GM12875 (cell line): Measurements from ENCODE around the gene IKZF3.
A peak's percentile ranks its signal among the peaks of the same experiment; 100 is the strongest.

Experiments
- H3K4me3 ChIP-seq: one replicate; pipeline ENCODE4 v1.5.1; 2011; ENCODE audit warnings: low read depth, low read length, control low read depth
- TF ChIP-seq, protein P1 (sequence below): IDR thresholded peaks from 2 replicates; pipeline ENCODE4 v1.5.1; 2011; ENCODE audit warnings: low read depth, mild to moderate bottlenecking, control low read depth, inconsistent platforms, low read length, moderate library complexity, borderline replicate concordance; ENCODE audit not compliant: insufficient read depth

IKZF3 gene

DNA sequence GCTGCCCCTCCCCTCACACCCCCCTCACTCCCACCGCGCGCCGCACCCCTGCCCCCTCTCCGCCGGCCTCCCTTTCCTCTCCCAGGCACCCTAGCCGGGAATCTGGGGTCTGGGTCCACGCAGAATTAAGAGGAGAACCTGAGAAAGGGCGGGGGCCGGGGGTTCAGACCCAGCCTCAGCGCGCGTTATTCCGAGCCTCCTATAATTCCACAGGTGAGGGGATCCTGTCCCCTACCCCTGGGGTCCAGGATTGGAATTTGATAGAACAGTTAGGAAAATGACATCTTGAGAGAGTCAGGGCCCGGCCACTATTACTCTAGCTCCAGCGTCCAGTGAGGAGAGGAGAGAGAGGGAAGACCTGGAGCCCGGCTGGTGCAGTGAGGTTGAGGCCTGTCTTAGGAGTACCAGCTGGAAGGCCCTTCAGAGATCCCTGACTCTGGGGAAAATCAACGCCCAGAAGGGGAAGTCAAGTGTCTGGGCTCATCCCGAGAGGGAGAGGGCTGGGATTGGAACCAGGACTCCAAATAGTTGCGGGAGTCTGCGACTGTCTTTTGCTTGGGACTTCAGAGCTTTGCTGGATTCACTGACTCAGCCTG is 109.1 kb downstream of the IKZF3 start:
- H3K4me3 ChIP-seq, result peak overlapping the region; percentile 0
- TF ChIP-seq, protein P1, sequence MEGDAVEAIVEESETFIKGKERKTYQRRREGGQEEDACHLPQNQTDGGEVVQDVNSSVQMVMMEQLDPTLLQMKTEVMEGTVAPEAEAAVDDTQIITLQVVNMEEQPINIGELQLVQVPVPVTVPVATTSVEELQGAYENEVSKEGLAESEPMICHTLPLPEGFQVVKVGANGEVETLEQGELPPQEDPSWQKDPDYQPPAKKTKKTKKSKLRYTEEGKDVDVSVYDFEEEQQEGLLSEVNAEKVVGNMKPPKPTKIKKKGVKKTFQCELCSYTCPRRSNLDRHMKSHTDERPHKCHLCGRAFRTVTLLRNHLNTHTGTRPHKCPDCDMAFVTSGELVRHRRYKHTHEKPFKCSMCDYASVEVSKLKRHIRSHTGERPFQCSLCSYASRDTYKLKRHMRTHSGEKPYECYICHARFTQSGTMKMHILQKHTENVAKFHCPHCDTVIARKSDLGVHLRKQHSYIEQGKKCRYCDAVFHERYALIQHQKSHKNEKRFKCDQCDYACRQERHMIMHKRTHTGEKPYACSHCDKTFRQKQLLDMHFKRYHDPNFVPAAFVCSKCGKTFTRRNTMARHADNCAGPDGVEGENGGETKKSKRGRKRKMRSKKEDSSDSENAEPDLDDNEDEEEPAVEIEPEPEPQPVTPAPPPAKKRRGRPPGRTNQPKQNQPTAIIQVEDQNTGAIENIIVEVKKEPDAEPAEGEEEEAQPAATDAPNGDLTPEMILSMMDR, result no peak

DNA sequence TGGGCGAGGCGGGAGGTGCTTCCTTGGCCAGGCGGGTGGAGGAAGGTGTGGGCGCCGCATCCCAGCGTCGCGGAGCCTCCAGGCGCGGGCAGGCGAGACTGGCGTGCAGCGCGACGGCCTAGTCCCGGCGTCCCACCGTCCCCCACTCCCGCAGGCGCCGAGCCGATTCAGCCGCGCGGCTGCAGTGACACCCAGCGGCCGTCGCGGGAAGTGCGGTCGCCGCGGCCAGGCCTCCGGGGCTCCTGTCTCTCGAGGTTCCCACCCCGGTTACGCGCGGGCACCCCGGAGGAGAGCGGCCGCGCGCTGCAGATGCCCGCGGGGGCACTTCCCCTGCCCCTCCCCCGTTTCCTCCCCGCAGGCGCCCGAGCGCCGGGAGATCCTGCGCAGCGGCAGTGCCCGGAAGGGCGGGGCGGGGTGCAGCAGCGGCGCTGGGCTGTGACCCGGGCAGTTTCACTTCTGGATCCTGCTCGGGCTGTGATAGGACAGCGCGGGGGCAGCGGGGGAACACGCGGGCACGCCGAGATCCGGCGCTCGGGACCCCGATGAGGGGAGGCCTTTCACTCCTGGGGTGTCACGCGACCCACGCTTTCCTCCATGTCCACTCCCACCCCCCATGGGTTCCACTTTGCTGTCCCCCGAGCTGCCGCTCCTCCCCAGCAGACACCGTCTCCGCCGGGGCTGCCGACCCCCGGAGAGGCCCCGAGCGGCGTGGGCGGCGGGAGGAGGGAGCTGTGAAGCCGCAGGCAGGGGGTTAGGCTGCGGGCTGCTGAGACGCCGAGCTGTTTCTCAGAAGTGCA is 109.8 kb downstream of the IKZF3 start:
- peak overlapping the region; percentile 50 for H3K4me3 ChIP-seq
- TF ChIP-seq, protein P1, result peak; percentile 98

DNA sequence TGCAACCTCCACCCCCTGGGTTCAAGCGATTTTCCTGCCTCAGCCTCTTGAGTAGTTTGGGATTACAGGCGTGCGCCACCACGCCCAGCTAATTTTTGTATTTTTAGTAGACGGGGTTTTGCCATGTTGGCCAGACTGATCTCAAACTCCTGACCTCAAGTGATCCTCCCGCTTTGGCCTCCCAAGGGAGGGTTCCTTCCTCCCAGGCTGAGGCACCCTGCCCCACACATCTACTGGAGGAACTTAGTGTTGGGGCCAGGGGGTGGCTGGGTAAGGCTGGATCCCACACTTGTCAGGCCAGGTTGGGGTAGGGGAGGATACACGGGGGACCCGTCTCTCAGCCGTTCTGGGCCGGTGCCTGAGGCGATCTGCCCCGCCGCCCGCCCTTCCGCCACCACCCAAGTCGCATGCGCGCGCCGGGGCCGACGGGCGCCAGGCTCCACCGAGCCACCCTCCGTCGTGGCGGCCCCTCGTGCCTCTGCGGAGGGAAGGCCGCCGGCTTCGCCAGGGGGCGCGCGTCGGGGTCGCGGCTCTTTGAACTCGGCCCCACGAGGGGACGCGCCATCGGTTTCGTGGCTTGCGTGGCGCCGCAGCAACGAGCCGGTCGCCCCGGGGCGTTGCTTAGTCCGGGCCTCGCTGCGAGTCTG is 110.5 kb downstream of the IKZF3 start:
- peak overlapping the region; percentile 50 for H3K4me3 ChIP-seq
- TF ChIP-seq, protein P1, result no peak

DNA sequence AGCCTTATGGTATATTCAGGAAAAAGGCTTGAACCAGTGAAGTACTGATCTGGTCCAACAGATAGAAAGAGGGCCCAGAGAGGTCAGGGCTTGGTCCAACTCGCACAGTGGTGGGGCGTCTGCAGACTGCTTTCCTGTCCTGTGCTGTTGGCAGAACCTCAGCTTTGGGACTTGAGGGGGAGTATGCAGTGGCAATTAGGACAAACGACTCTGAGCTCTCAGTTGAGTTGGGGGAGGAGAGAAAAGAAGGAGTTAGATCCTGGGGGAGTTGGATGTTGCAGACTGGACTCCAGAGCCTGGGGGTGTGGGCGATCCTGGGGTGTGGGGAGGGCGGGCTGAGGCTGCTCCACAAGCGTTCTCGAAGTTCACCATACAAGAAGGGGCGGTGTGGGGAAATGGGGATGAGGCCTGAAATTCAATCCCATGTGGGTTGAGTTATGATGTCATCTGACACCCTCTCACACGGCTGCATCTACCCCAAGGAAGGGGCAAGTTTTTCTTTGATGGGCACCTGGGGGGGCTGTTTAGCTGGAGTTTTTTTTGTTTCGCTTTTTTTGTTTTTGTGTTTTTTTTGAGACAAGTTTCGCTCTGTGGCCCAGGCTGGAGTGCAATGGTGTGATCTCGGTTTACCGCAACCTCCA is 111.8 kb downstream of the IKZF3 start:
- TF ChIP-seq, protein P1, result no peak
- H3K4me3 ChIP-seq, result no peak overlapping the region

DNA sequence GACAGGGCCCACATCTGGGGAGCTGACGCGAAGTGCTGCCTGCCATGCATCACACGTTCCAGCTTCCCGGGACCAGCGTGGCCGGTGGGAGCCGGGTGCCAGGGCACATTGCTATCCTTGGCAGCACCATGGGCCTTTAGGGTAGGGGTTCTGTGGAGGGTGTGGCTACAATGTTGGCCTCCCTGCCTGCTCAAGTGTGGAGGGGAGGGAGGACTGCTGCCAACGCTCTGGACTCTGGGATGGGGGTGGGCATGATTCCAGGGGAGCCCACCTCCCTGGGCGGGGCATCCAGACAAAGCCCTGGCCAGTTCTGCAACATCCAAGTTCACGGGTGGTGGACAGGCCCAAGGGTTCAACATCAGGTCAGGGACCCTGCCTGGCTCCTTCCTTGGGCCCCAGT is 112.5 kb downstream of the IKZF3 start:
- H3K4me3 ChIP-seq, result no peak overlapping the region

DNA sequence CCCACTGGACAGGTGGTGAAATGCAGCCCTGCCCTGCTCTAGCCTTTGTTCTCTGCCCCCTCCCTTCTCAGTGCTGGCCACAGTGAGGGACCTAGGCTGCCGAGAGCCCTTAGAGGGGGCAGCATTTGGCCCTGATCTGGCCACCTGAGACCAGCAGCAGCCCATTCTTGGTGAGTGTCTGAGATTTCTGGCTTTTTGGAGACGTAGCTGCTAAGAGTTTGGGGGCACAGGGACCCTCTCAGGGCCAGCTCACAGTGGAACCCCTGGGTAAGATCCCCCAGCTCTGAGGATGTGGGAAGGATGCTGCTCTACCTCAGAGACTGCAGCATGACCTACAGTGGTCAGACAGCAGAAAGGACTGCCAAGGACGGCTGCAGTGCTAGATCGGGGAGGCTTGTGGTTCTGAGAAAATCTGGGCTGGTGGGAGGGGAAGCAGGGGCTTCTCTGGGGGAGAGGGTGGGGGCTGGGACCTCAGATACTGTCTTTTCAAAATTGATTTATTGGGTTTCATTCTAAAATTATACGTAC is 113.0 kb downstream of the IKZF3 start:
- TF ChIP-seq, protein P1, result no peak
- H3K4me3 ChIP-seq, result no peak overlapping the region

More for the DNA sequence above, 112.5 kb downstream of the IKZF3 start:
- TF ChIP-seq, protein P1, result no peak
